HepG2 (cell line): ENCODE results near the gene ZMYND8. TPM values are rescaled to one million over a fixed set of nuclear protein-coding genes. Genes with fewer than 3 reads are reported as not detected.

Source experiments
- ATF4 ChIP-seq, 2 experiments: fragments of 450-650 bp in 1 of 2; sonication (generic) in 1 of 2; formaldehyde crosslinking; IDR thresholded peaks; 2 replicates each; pipeline versions ENCODE4 v1.5.0 to v1.8.0; 2020 to 2022; ENCODE audit warnings: mild to moderate bottlenecking in 1 of 2, missing genetic modification reagents in 1 of 2
- CAMTA2 ChIP-seq: sonication (generic); formaldehyde crosslinking; IDR thresholded peaks from 2 replicates; pipeline ENCODE4 v1.4.0; 2020; ENCODE audit warnings: mild to moderate bottlenecking, missing genetic modification reagents, borderline replicate concordance
- CERS6 ChIP-seq: sonication (generic); formaldehyde crosslinking; IDR thresholded peaks from 2 replicates; pipeline ENCODE4 v1.5.0; 2020; ENCODE audit warnings: missing genetic modification reagents
- HNF1A ChIP-seq, 2 experiments: sonication (generic) in 1 of 2; formaldehyde crosslinking in 1 of 2; IDR thresholded peaks; 2 replicates each; pipeline versions ENCODE4 v1.4.0 to v1.6.1; 2016 to 2020; ENCODE audit warnings: borderline replicate concordance in 1 of 2, low read depth in 1 of 2, mild to moderate bottlenecking in 1 of 2, missing genetic modification reagents in 1 of 2
- HOXD1 ChIP-seq: sonication (generic); formaldehyde crosslinking; IDR thresholded peaks from 2 replicates; pipeline ENCODE4 v1.5.0; 2020; ENCODE audit warnings: missing genetic modification reagents
- KLF13 ChIP-seq: sonication (generic); formaldehyde crosslinking; IDR thresholded peaks from 2 replicates; pipeline ENCODE4 v1.4.0; 2020; ENCODE audit warnings: mild to moderate bottlenecking, missing genetic modification reagents
- MIXL1 ChIP-seq: IDR thresholded peaks from 2 replicates; pipeline ENCODE4 v1.6.1; 2016
- PAWR ChIP-seq: sonication (generic); formaldehyde crosslinking; IDR thresholded peaks from 2 replicates; pipeline ENCODE4 v1.4.0; 2020; ENCODE audit warnings: missing genetic modification reagents, mild to moderate bottlenecking, borderline replicate concordance
- PCBP2 ChIP-seq: fragments of 200-400 bp; formaldehyde crosslinking; optimal IDR thresholded peaks from 2 replicates; pipeline ENCODE3; 2018; ENCODE audit warnings: low read length, low read depth; ENCODE audit not compliant: poor library complexity, severe bottlenecking
- SIN3B ChIP-seq: fragments of 150-350 bp; IDR thresholded peaks from 2 replicates; pipeline ENCODE4 v1.6.1; 2014; ENCODE audit warnings: low read length
- SIX4 ChIP-seq: sonication (generic); formaldehyde crosslinking; IDR thresholded peaks from 2 replicates; pipeline ENCODE4 v1.4.0; 2020; ENCODE audit warnings: missing genetic modification reagents
- SNAI1 ChIP-seq: sonication (generic); formaldehyde crosslinking; IDR thresholded peaks from 2 replicates; pipeline ENCODE4 v1.5.0; 2020; ENCODE audit warnings: mild to moderate bottlenecking, missing genetic modification reagents, borderline replicate concordance
- SNAPC5 ChIP-seq: sonication (generic); formaldehyde crosslinking; IDR thresholded peaks from 2 replicates; pipeline ENCODE4 v1.8.1; 2023; ENCODE audit warnings: mild to moderate bottlenecking, missing genetic modification reagents, borderline replicate concordance
- SP1 ChIP-seq, 2 experiments: fragments of 450-650 bp in 1 of 2; sonication (generic) in 1 of 2; formaldehyde crosslinking in 1 of 2; IDR thresholded peaks; 2 replicates each; pipeline versions ENCODE4 v1.4.0 to v1.6.1; 2016 to 2020; ENCODE audit warnings: missing genetic modification reagents in 1 of 2
- SRSF1 ChIP-seq: fragments of 200-400 bp; formaldehyde crosslinking; optimal IDR thresholded peaks from 2 replicates; pipeline ENCODE3; 2017; ENCODE audit warnings: mild to moderate bottlenecking, low read depth, low read length, moderate library complexity
- TAF1 ChIP-seq: sonication (generic); formaldehyde crosslinking; IDR thresholded peaks from 2 replicates; pipeline ENCODE4 v1.4.0; 2020; ENCODE audit warnings: missing genetic modification reagents
- TEAD3 ChIP-seq: optimal IDR thresholded peaks from 2 replicates; pipeline ENCODE3; 2016; ENCODE audit warnings: borderline replicate concordance
- TGIF2 ChIP-seq: IDR thresholded peaks from 2 replicates; pipeline ENCODE4 v1.6.1; 2016; ENCODE audit warnings: control low read depth, missing compliant biosample characterization
- XRCC5 ChIP-seq: fragments of 200-400 bp; formaldehyde crosslinking; optimal IDR thresholded peaks from 2 replicates; pipeline ENCODE3; 2017; ENCODE audit warnings: mild to moderate bottlenecking, low read length
- ZMYM3 ChIP-seq: sonication (generic); formaldehyde crosslinking; IDR thresholded peaks from 2 replicates; pipeline ENCODE4 v1.5.1; 2020; ENCODE audit warnings: mild to moderate bottlenecking, missing genetic modification reagents
- ZNF10 ChIP-seq: sonication (generic); formaldehyde crosslinking; IDR thresholded peaks from 2 replicates; pipeline ENCODE4 v1.4.0; 2020; ENCODE audit warnings: mild to moderate bottlenecking, low read depth, missing genetic modification reagents, borderline replicate concordance
- ZNF3 ChIP-seq: IDR thresholded peaks from 2 replicates; pipeline ENCODE4 v1.7.0; 2017; ENCODE audit warnings: inconsistent platforms
- ZNF354B ChIP-seq: sonication (generic); formaldehyde crosslinking; IDR thresholded peaks from 2 replicates; pipeline ENCODE4 v1.8.0; 2022; ENCODE audit warnings: mild to moderate bottlenecking, missing genetic modification reagents
- ZNF749 ChIP-seq: sonication (generic); formaldehyde crosslinking; IDR thresholded peaks from 2 replicates; pipeline ENCODE4 v1.8.0; 2022; ENCODE audit warnings: mild to moderate bottlenecking, missing genetic modification reagents, moderate library complexity, borderline replicate concordance
- polyA plus RNA-seq, 8 experiments: library from polyadenylated mRNA; depleted of rRNA in 3 of 8; stranded (reverse) in 7 of 8; unstranded in 1 of 8; fragments of >200 nt; fragmentation: Illumina TruSeq in 4 of 8; extraction: Trizol in 4 of 8; gene quantifications; 2 replicates each; pipeline versions ENCODE4 v1.2.1 to v1.2.3, GENCODE V29; 2011 to 2016; ENCODE audit warnings: low read depth in 4 of 8, missing spikeins in 1 of 8, mixed read lengths in 1 of 8; ENCODE audit not compliant: insufficient read depth in 1 of 8
- total RNA-seq, 5 experiments: library from RNA; depleted of rRNA; stranded (reverse); fragments of >200 nt; fragmentation: Illumina TruSeq; extraction: Trizol; gene quantifications; 2 replicates each; pipeline ENCODE4 v1.2.3, GENCODE V29; 2016; ENCODE audit warnings: low read depth in 1 of 5

The ZMYND8 gene
- total and polyA plus RNA-seq, 2 of the 13 experiments (the other 11 are each of a cell fraction or from before 2014, with no cell fraction given) = 53.9 to 84.7 TPM

- peak; percentile 94; the same call in 1 of the 2 replicates for TF ChIP-seq TGIF2
- TF ChIP-seq SIX4 (CRISPR knock-in tag) = no peak; the same call in 1 of the 2 replicates
- TF ChIP-seq CAMTA2 (CRISPR knock-in tag) = 0 out of 2 replicates have a peak, but pooled peaks have one; percentile 9
- no peak for TF ChIP-seq SIN3B
- 0 out of 2 replicates have a peak, but pooled peaks have one; percentile 40 for TF ChIP-seq ZNF354B
- TF ChIP-seq TEAD3 (CRISPR knock-in tag) = peak; percentile 6
- peak; percentile 31; the same call in 1 of the 2 replicates for TF ChIP-seq HNF1A (IDR thresholded peaks at IDR 0.05; ENCODE audit: low read depth)
- no peak for TF ChIP-seq HNF1A (CRISPR knock-in tag; IDR thresholded peaks at IDR 0.05; ENCODE audit: borderline replicate concordance)
- TF ChIP-seq ZNF10 (CRISPR knock-in tag) = no peak
- TF ChIP-seq ATF4 (CRISPR knock-in tag; IDR thresholded peaks at IDR 0.05) = no peak
- peak; percentile 55; the same call in 1 of the 2 replicates for TF ChIP-seq PAWR (CRISPR knock-in tag)
- TF ChIP-seq SNAI1 (CRISPR knock-in tag) = no peak
- TF ChIP-seq XRCC5 = no peak
- peak; percentile 99 for TF ChIP-seq ZMYM3 (CRISPR knock-in tag)
- TF ChIP-seq MIXL1 (CRISPR knock-in tag) = peak; percentile 3; the same call in 1 of the 2 replicates
- TF ChIP-seq ZNF749 (CRISPR knock-in tag) = peak; percentile 48; the same call in 1 of the 2 replicates
- no peak for TF ChIP-seq CERS6 (CRISPR knock-in tag)
- no peak for TF ChIP-seq PCBP2
- TF ChIP-seq SNAPC5 (CRISPR knock-in tag) = no peak
- no peak for TF ChIP-seq SRSF1
- TF ChIP-seq SP1 (IDR thresholded peaks at IDR 0.05) = no peak
- peak; percentile 7; the same call in 1 of the 2 replicates for TF ChIP-seq SP1 (CRISPR knock-in tag; IDR thresholded peaks at IDR 0.05)
- 0 out of 2 replicates have a peak, but pooled peaks have one; percentile 62 for TF ChIP-seq KLF13 (CRISPR knock-in tag)
- TF ChIP-seq TAF1 (CRISPR knock-in tag) = no peak
- TF ChIP-seq HOXD1 (CRISPR knock-in tag) = no peak
- TF ChIP-seq ZNF3 (CRISPR knock-in tag) = peak; percentile 61; the same call in 1 of the 2 replicates
These were observed 3.2 kb upstream of the ZMYND8 start (continued) for GRCh38 chr20:47359530-47360296.
